Placental epithelial cell (primary cell): ENCODE results near the gene UBAC2. TPM values are rescaled to one million over a fixed set of nuclear protein-coding genes. Genes with fewer than 3 reads are reported as not detected.
A peak's percentile ranks its signal among the peaks of the same experiment; 100 is the strongest.

Experiments used
- small RNA-seq: library from RNA; depleted of rRNA; stranded (forward); fragments of <200 nt; gene quantifications from one replicate; pipeline ENCODE3, GENCODE V24; 2012
- total RNA-seq: library from RNA; depleted of rRNA; stranded (reverse); fragments of >200 nt; gene quantifications from 2 replicates; pipeline ENCODE4 v1.2.3, GENCODE V29; 2012

UBAC2 gene
- 32.2 and 34.2 TPM in 2 replicates for total RNA-seq

GRCh38 chr13:99200432-99201167, at the start of gene UBAC2:
UBAC2 (plus strand) TSS chr13:99200854; CDS start chr13:99200909, 55 bp downstream.

GRCh38 chr13:99258210-99258860, 57.7 kb downstream of the UBAC2 start, which contains the start of gene GPR18:
GPR18 (minus strand) TSS chr13:99258379; CDS start chr13:99255872, 2,507 bp downstream.

GRCh38 chr13:99307247-99307646, 106.6 kb downstream of the UBAC2 start, which contains the start of gene GPR183:
GPR183 (minus strand) TSS chr13:99307399; CDS start chr13:99296145, 11,254 bp downstream.

Small RNA genes lying within 50 kb of the gene (small RNA-seq; reads per million reads assigned to genes)
- gene MIR623: not detected
- 0.52 reads per million, percentile 29 among the genes with 10 or more reads in this experiment for gene RN7SKP9

Other genes starting within 250 kb of the UBAC2 start
- gene DOCK9, start 222.8 kb upstream of the UBAC2 start, total RNA-seq: 57.0 and 58.5 TPM in 2 replicates
- not detected in 2 replicates for gene GPR18, start 57.5 kb downstream of the UBAC2 start, total RNA-seq
- 0.11 TPM in 1 of 2 replicates, not detected in the other for gene GPR183, start 106.5 kb downstream of the UBAC2 start, total RNA-seq